GM19240 (cell line): Measurements from ENCODE around the gene EPHA10.

Experiments
- DNase-seq: peaks from one replicate; pipeline ENCODE4 v3.0.0; 2011; ENCODE audit warnings: low spot score; ENCODE audit not compliant: insufficient read length

Gene EPHA10

GRCh38 chr1:37764888-37765441, at the start of gene EPHA10:
EPHA10 (minus strand) TSS chr1:37765120; CDS start chr1:37765066, 54 bp downstream.
- DNase-seq: no peak

- no peak for DNase-seq
Measured at GRCh38 chr1:37814252-37814651, 49.3 kb upstream of the EPHA10 start.

- DNase-seq: no peak
Measured at GRCh38 chr1:37813529-37814145, 48.7 kb upstream of the EPHA10 start.

GRCh38 chr1:37811027-37811655, 46.2 kb upstream of the EPHA10 start:
- DNase-seq: peak; percentile 52

GRCh38 chr1:37809942-37810341, 45.0 kb upstream of the EPHA10 start:
- no peak for DNase-seq

- no peak for DNase-seq
Measured at GRCh38 chr1:37808369-37809319, 43.7 kb upstream of the EPHA10 start.

GRCh38 chr1:37807555-37808368, 42.8 kb upstream of the EPHA10 start, which contains the start of the genes C1orf122 and YRDC:
C1orf122 (plus strand) TSS chr1:37807790; CDS start chr1:37808405, 615 bp downstream.
YRDC (minus strand) TSS chr1:37808208; CDS start chr1:37808180, 28 bp downstream.
- DNase-seq: peak; percentile 99

GRCh38 chr1:37807220-37807554, 42.3 kb upstream of the EPHA10 start:
- DNase-seq: no peak

GRCh38 chr1:37802439-37802838, 37.5 kb upstream of the EPHA10 start:
- DNase-seq: no peak

- no peak for DNase-seq
Measured at GRCh38 chr1:37797750-37798345, 32.9 kb upstream of the EPHA10 start.

- no peak for DNase-seq
Measured at GRCh38 chr1:37795340-37796125, 30.6 kb upstream of the EPHA10 start.

- DNase-seq: no peak
Measured at GRCh38 chr1:37794372-37795339, 29.7 kb upstream of the EPHA10 start.

- peak; percentile 59 for DNase-seq
Measured at GRCh38 chr1:37793773-37794371, 29.0 kb upstream of the EPHA10 start, which contains the start of gene MANEAL. MANEAL (plus strand) TSS chr1:37793847; CDS start chr1:37794183, 336 bp downstream.

GRCh38 chr1:37792943-37793686, 28.2 kb upstream of the EPHA10 start:
- no peak for DNase-seq

GRCh38 chr1:37782491-37782890, 17.6 kb upstream of the EPHA10 start:
- DNase-seq: no peak

GRCh38 chr1:37778654-37779053, 13.7 kb upstream of the EPHA10 start:
- DNase-seq: no peak

GRCh38 chr1:37776946-37777516, 12.1 kb upstream of the EPHA10 start:
- no peak for DNase-seq
